K562 (cell line): ENCODE measurements around the gene DNMBP. TPM values are rescaled to one million over a fixed set of nuclear protein-coding genes. Genes with fewer than 3 reads are reported as not detected.

Source experiments
- ATAC-seq: fragments of 200-7000 bp; cut with Tn5 transposase; 3 replicates; pipeline ENCODE4 v1.9.1; 2020; ENCODE audit warnings: moderate library complexity
- BruUV-seq: library from RNA; stranded (reverse); fragments of 400-500 nt; replicated peaks from 2 replicates; lab custom pipeline; 2021; lab: Mats Ljungman, UMichigan
- CTCF ChIA-PET: fragments of 300-600 bp; formaldehyde crosslinking; extraction: SDS; loops from one replicate; lab custom pipeline; 2021; ENCODE audit warnings: low intra/inter-chr PET ratio; lab: Yijun Ruan, JAX
- POLR2A ChIA-PET: fragments of 300-600, 350-650 bp; sonication (Branson Sonifier 250); formaldehyde crosslinking; extraction: SDS; loops from one replicate; lab custom pipeline; 2021; ENCODE audit warnings: antibody characterized with exemption, inconsistent platforms; lab: Yijun Ruan, JAX
- DNase-seq, 4 experiments: peaks; one replicate each; pipeline versions ENCODE4 v3.0.0 to v3.0.0-alpha.2; 2011 to 2018; ENCODE audit warnings: low spot score in 3 of 4, mixed read lengths in 3 of 4; ENCODE audit errors: extremely low read depth in 1 of 4
- FAIRE-seq: peaks from 2 replicates; lab custom pipeline; 2011; peaks lifted over from hg19 to GRCh38; lab: Jason Lieb, UNC
- H2AFZ ChIP-seq: 2 replicates; pipeline ENCODE4 v1.6.0; 2011; ENCODE audit warnings: low read depth, low read length, control low read depth, inconsistent platforms
- H3K27ac ChIP-seq: fragments of 200-600 bp; 3 replicates; pipeline ENCODE4 v1.8.0; 2011; ENCODE audit warnings: low read depth, mild to moderate bottlenecking, control low read depth, inconsistent platforms, low read length, moderate library complexity, mixed read lengths; ENCODE audit errors: extremely low read depth
- H3K27me3 ChIP-seq, 2 experiments: fragments of 300-600 bp in 1 of 2; 2 replicates in 1 of 2; 3 replicates in 1 of 2; pipeline versions ENCODE4 v1.6.0 to v1.8.0; 2011; ENCODE audit warnings: inconsistent platforms in 2 of 2, low read length in 2 of 2, mild to moderate bottlenecking in 1 of 2, mixed read lengths in 1 of 2, moderate library complexity in 1 of 2; ENCODE audit not compliant: control insufficient read depth in 2 of 2, insufficient read depth in 2 of 2
- H3K36me3 ChIP-seq: fragments of 300-600 bp; 3 replicates; pipeline ENCODE4 v1.8.0; 2011; ENCODE audit warnings: mild to moderate bottlenecking, low read length, inconsistent platforms; ENCODE audit not compliant: control insufficient read depth, insufficient read depth
- H3K4me1 ChIP-seq, 2 experiments: fragments of 200-600 bp in 1 of 2; replicated peaks in 1 of 2; 2 replicates in 1 of 2; 3 replicates in 1 of 2; pipeline versions ENCODE4 v1.5.1 to v1.8.0; 2011; ENCODE audit warnings: inconsistent platforms in 2 of 2, low read length in 2 of 2, mild to moderate bottlenecking in 1 of 2, mixed read lengths in 1 of 2, moderate library complexity in 1 of 2; ENCODE audit not compliant: control insufficient read depth in 2 of 2, insufficient read depth in 2 of 2
- H3K4me2 ChIP-seq: 2 replicates; pipeline ENCODE4 v1.6.1; 2011; ENCODE audit warnings: low read length, control low read depth, inconsistent platforms, mixed read lengths; ENCODE audit not compliant: insufficient read depth
- H3K4me3 ChIP-seq: fragments of 200-600 bp; sonication (generic), shearing (Covaris generic); 2 replicates; pipeline ENCODE4 v1.5.1; 2016; ENCODE audit warnings: control low read depth, inconsistent platforms
- H3K79me2 ChIP-seq: fragments of 200-600 bp; 3 replicates; pipeline ENCODE4 v1.8.0; 2011; ENCODE audit warnings: low read length, inconsistent platforms; ENCODE audit not compliant: control insufficient read depth, insufficient read depth
- H3K9ac ChIP-seq, 2 experiments: 2 replicates each; pipeline versions ENCODE4 v1.6.0 to v1.6.1; 2011; ENCODE audit warnings: low read depth in 2 of 2, low read length in 2 of 2, control low read depth in 1 of 2, inconsistent platforms in 1 of 2, mild to moderate bottlenecking in 1 of 2, mixed read lengths in 1 of 2; ENCODE audit not compliant: insufficient read depth in 1 of 2
- H3K9me1 ChIP-seq: one replicate; pipeline ENCODE4 v1.6.0; 2011; ENCODE audit warnings: inconsistent platforms, mild to moderate bottlenecking, low read length, moderate library complexity; ENCODE audit not compliant: control insufficient read depth, insufficient read depth
- H3K9me3 ChIP-seq: replicated peaks from 2 replicates; pipeline ENCODE4 v1.5.1; 2011; ENCODE audit warnings: low read depth, low read length, inconsistent platforms; ENCODE audit not compliant: control insufficient read depth, insufficient read depth
- H4K20me1 ChIP-seq: replicated peaks from 2 replicates; pipeline ENCODE4 v1.6.1; 2011; ENCODE audit warnings: low read length, inconsistent platforms, mixed read lengths; ENCODE audit not compliant: control insufficient read depth, insufficient read depth
- C11orf30 ChIP-seq: fragments of 450-650 bp; IDR thresholded peaks from 2 replicates; pipeline ENCODE4 v1.6.1; 2016; ENCODE audit warnings: low read depth, mild to moderate bottlenecking
- E2F3 ChIP-seq: fragments of 250-450 bp; sonication (Bioruptor Pico); IDR thresholded peaks from 2 replicates; pipeline ENCODE4 v1.4.0; 2020; ENCODE audit warnings: mild to moderate bottlenecking
- MCM7 ChIP-seq, 2 experiments: fragments of 450-650 bp; IDR thresholded peaks; 2 replicates each; pipeline ENCODE4 v1.6.1; 2016 to 2018
- PHTF2 ChIP-seq: fragments of 250-450 bp; sonication (Bioruptor Pico); IDR thresholded peaks from 2 replicates; pipeline ENCODE4 v1.5.0; 2021; ENCODE audit warnings: mild to moderate bottlenecking
- RFX5 ChIP-seq: IDR thresholded peaks from 2 replicates; pipeline ENCODE4 v1.6.1; 2011; ENCODE audit warnings: low read depth, mild to moderate bottlenecking, improper control_type of control experiment, low read length
- RFX7 ChIP-seq: fragments of 250-450 bp; sonication (Bioruptor Pico); IDR thresholded peaks from 2 replicates; pipeline ENCODE4 v1.5.1; 2021; ENCODE audit warnings: mild to moderate bottlenecking
- STAG1 ChIP-seq: sonication (generic); formaldehyde crosslinking; IDR thresholded peaks from 2 replicates; pipeline ENCODE4 v1.5.0; 2020; ENCODE audit warnings: missing genetic modification reagents, borderline replicate concordance
- WGBS: fragments of 100-300 bp; shearing (Covaris generic); methylation state at CpG from one replicate; pipeline ENCODE4 v1.1.6; 2016; ENCODE audit warnings: low coverage, mixed read lengths; ENCODE audit not compliant: insufficient coverage; ENCODE audit errors: missing lambda C conversion rate; 5-methylcytosine and 5-hydroxymethylcytosine counted together
- in situ Hi-C: fragments of 300-500 bp; cut with MboI; formaldehyde crosslinking; loops from 4 replicates; pipeline ENCODE4 v1.15.0; 2018; ENCODE audit warnings: inconsistent platforms, mixed read lengths
- intact Hi-C: fragments of 100-400 bp; cut with micrococcal nuclease; formaldehyde crosslinking; loops from 2 replicates; pipeline ENCODE4 v1.14.2; 2022
- polyA plus RNA-seq, 8 experiments: library from polyadenylated mRNA; depleted of rRNA in 4 of 8; stranded (reverse) in 5 of 8; unstranded in 3 of 8; fragments of >200 nt; fragmentation: Nextera tagmentation in 2 of 8; fragmentation: Illumina TruSeq in 1 of 8; extraction: Ambion mirVana in 2 of 8; extraction: Trizol in 1 of 8; gene quantifications; 2 replicates each; pipeline versions ENCODE4 v1.2.1 to v1.2.3, GENCODE V29; 2011 to 2014; ENCODE audit warnings: inconsistent platforms in 1 of 8, missing spikeins in 1 of 8
- total RNA-seq, 7 experiments: library from RNA; depleted of rRNA in 6 of 7; stranded (reverse); fragments of >200 nt in 6 of 7; fragmentation: Illumina TruSeq in 2 of 7; extraction: Trizol in 2 of 7; gene quantifications; 2 replicates each; pipeline versions ENCODE4 v1.2.1 to v1.2.3, GENCODE V29; 2011 to 2021; ENCODE audit warnings: low replicate concordance in 1 of 7
- TF ChIP-seq, protein P1 (sequence below): fragments of 450-650 bp; formaldehyde crosslinking; IDR thresholded peaks from 2 replicates; pipeline ENCODE4 v1.4.0; 2020; ENCODE audit warnings: mild to moderate bottlenecking, moderate library complexity
- TF ChIP-seq, protein P2 (sequence below), 3 experiments: IDR thresholded peaks in 2 of 3; conservative IDR thresholded peaks in 1 of 3; 2 replicates each; pipeline ENCODE4 v1.5.1; 2011 to 2012; ENCODE audit warnings: low read length in 3 of 3, mild to moderate bottlenecking in 3 of 3, control low read depth in 2 of 3, improper control_type of control experiment in 1 of 3, inconsistent platforms in 1 of 3, low read depth in 1 of 3, mixed read lengths in 1 of 3, moderate library complexity in 1 of 3; ENCODE audit not compliant: insufficient read depth in 2 of 3

The DNMBP gene
- total and polyA plus RNA-seq, 9 of the 15 experiments (the other 6 are each of a cell fraction or from before 2014, with no cell fraction given): 0.83 to 3.7 (median 2.2) TPM

DNA sequence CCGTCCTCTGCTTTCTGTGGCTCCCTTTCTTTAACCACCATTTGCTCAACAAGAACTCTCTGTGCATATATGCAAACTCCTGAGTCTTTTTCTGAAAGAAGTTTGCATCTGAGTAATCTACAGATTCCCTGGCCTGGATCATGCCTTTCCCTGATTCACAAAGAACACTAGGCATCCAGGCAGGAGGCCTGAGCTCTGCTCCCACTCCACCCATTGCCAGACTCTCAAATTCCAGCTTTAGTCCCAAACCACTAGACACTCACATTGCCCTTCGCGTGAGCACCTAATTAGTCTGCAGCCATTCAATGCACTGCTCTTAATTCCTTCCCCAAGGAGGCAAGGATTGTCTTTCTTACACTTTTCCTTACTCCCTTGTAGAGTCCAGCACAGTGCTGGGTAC, 166.4 kb downstream of the DNMBP start:
- in situ Hi-C loops: loop anchor here (10.0 kb wide), 1 partner anchor 661 kb away; no protein-coding TSS in a partner anchor
- H3K4me3 ChIP-seq: no peak overlapping the region
- ChIA-PET POLR2A (no interaction called here), CTCF (no interaction called here)
- H3K27ac ChIP-seq: no peak overlapping the region
- no peak for FAIRE-seq
- no peaks in the 10 kb centered on the region for H3K9me3 ChIP-seq
- no peaks in the 10 kb centered on the region for H3K36me3 ChIP-seq
- no peak overlapping the region for H3K4me2 ChIP-seq
- H3K4me1 ChIP-seq: no peaks in the 10 kb centered on the region
- 0% methylated on average over 3 of the region's 3 CpGs for WGBS
- BruUV-seq: no TSS peak
- no peak for DNase-seq
- intact Hi-C loops: loop anchor here (10.0 kb wide), 1 partner anchor 591 kb away; no protein-coding TSS in a partner anchor
- H2AFZ ChIP-seq: no peak overlapping the region
- no peak for ATAC-seq
- peaks cover 7 to 26% of the 10 kb centered on the region in 2 experiments; a peak in 4 of 5 replicates for H3K27me3 ChIP-seq
- H3K9ac ChIP-seq: no peak overlapping the region
- TF ChIP-seq, protein P1, sequence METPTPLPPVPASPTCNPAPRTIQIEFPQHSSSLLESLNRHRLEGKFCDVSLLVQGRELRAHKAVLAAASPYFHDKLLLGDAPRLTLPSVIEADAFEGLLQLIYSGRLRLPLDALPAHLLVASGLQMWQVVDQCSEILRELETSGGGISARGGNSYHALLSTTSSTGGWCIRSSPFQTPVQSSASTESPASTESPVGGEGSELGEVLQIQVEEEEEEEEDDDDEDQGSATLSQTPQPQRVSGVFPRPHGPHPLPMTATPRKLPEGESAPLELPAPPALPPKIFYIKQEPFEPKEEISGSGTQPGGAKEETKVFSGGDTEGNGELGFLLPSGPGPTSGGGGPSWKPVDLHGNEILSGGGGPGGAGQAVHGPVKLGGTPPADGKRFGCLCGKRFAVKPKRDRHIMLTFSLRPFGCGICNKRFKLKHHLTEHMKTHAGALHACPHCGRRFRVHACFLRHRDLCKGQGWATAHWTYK (CRISPR knock-in tag): no peak
- TF ChIP-seq E2F3 (CRISPR knock-in tag): no peak
- TF ChIP-seq C11orf30: no peak
- TF ChIP-seq PHTF2 (CRISPR knock-in tag): no peak
- TF ChIP-seq, all 486 proteins: peak for 0
- Histone ChIP-seq H4K20me1 (no peaks in the 10 kb centered on the region), H3K79me2 (no peaks in the 10 kb centered on the region), H3K9me1 (no peaks in the 10 kb centered on the region)

GRCh38 chr10:99841746-99842145, 168.0 kb downstream of the DNMBP start:
- no peak overlapping the region for H2AFZ ChIP-seq
- H3K4me1 ChIP-seq: no peaks in the 10 kb centered on the region
- BruUV-seq: no TSS peak
- in situ Hi-C loops: loop anchor here (10.0 kb wide), 1 partner anchor 663 kb away; no protein-coding TSS in a partner anchor
- no peak overlapping the region for H3K4me2 ChIP-seq
- no peak for ATAC-seq
- H4K20me1 ChIP-seq: no peaks in the 10 kb centered on the region
- WGBS: 18% methylated on average over 6 of the region's 7 CpGs
- no peaks in the 10 kb centered on the region for H3K36me3 ChIP-seq
- H3K27ac ChIP-seq: no peak overlapping the region
- DNase-seq: no peak
- ChIA-PET POLR2A (no interaction called here), CTCF (no interaction called here)
- H3K27me3 ChIP-seq: peaks cover 4 to 17% of the 10 kb centered on the region in 2 experiments; a peak in 4 of 5 replicates
- no peak overlapping the region for H3K9ac ChIP-seq
- H3K4me3 ChIP-seq: no peak overlapping the region
- no peaks in the 10 kb centered on the region for H3K9me1 ChIP-seq
- no peaks in the 10 kb centered on the region for H3K79me2 ChIP-seq
- H3K9me3 ChIP-seq: no peaks in the 10 kb centered on the region
- intact Hi-C loops: loop anchor here (10.0 kb wide), 1 partner anchor 593 kb away; no protein-coding TSS in a partner anchor
- no peak for FAIRE-seq
- TF ChIP-seq, protein P2, sequence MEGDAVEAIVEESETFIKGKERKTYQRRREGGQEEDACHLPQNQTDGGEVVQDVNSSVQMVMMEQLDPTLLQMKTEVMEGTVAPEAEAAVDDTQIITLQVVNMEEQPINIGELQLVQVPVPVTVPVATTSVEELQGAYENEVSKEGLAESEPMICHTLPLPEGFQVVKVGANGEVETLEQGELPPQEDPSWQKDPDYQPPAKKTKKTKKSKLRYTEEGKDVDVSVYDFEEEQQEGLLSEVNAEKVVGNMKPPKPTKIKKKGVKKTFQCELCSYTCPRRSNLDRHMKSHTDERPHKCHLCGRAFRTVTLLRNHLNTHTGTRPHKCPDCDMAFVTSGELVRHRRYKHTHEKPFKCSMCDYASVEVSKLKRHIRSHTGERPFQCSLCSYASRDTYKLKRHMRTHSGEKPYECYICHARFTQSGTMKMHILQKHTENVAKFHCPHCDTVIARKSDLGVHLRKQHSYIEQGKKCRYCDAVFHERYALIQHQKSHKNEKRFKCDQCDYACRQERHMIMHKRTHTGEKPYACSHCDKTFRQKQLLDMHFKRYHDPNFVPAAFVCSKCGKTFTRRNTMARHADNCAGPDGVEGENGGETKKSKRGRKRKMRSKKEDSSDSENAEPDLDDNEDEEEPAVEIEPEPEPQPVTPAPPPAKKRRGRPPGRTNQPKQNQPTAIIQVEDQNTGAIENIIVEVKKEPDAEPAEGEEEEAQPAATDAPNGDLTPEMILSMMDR (IDR thresholded peaks at IDR 0.05 in 2 of 3, conservative IDR thresholded peaks at IDR 0.05 in 1 of 3; ENCODE audit: insufficient read depth in 2 of 3, low read depth in 1 of 3, low read length in 3 of 3): no peak
- TF ChIP-seq STAG1 (no peak), RFX5 (no peak), RFX7 (CRISPR knock-in tag) (no peak), MCM7 (IDR thresholded peaks at IDR 0.05) (no peak)
